Measurements from ENCODE around the gene PTPRK. TPM values are rescaled to one million over a fixed set of nuclear protein-coding genes. Genes with fewer than 3 reads are reported as not detected.

PTPRK gene
- total and polyA plus RNA-seq, 10 of the 15 experiments (the other 5 are each of a cell fraction or from before 2014, with no cell fraction given) = 0.23 to 1.9 (median 0.55) TPM

- Histone ChIP-seq H3K27ac (ENCODE audit: control insufficient read depth, insufficient read depth) (no peak overlapping the region), H3K27me3 (replicated peaks in 1 of 2; ENCODE audit: control insufficient read depth in 2 of 2, insufficient read depth in 2 of 2, low read length in 1 of 2) (no peaks in the 10 kb centered on the region), H3K9me3 (replicated peaks; ENCODE audit: control insufficient read depth, insufficient read depth, low read length) (no peaks in the 10 kb centered on the region), H2AFZ (ENCODE audit: control insufficient read depth, low read depth, low read length) (no peak overlapping the region), H3K9ac (ENCODE audit: control insufficient read depth, insufficient read depth, low read length) (no peak overlapping the region), H4K20me1 (ENCODE audit: control insufficient read depth, insufficient read depth) (no peaks in the 10 kb centered on the region), H3K79me2 (ENCODE audit: control insufficient read depth, insufficient read depth, low read length) (no peaks in the 10 kb centered on the region), H3K4me3 (no peak overlapping the region), H3K4me2 (ENCODE audit: control insufficient read depth, insufficient read depth) (no peak overlapping the region), H3K4me1 (ENCODE audit: control insufficient read depth, insufficient read depth, low read length) (no peaks in the 10 kb centered on the region), H3K36me3 (ENCODE audit: control insufficient read depth in 2 of 2, insufficient read depth in 2 of 2, low read length in 1 of 2) (no peaks in the 10 kb centered on the region)
- no TSS peak for BruUV-seq (replicated peaks)
- DNase-seq (ENCODE audit: low read depth, low spot score) (no peak), ATAC-seq (no peak), FAIRE-seq (no peak)
- intact Hi-C loops (cut with micrococcal nuclease; ENCODE audit: unreplicated experiment) (no loop called here), in situ Hi-C loops (cut with MboI) (no loop called here)
- SMC1A ChIA-PET (ENCODE audit: uncharacterized antibody, unreplicated experiment) = interaction anchor here (1.0 kb wide), 1 partner anchor 31 kb away, joined by 3 read pairs; no protein-coding TSS in a partner anchor
- 35% methylated on average over 7 of the region's 7 CpGs for WGBS (ENCODE audit: insufficient coverage, insufficient replicate concordance, low lambda C conversion rate, missing lambda C conversion rate)
- RAD21 ChIA-PET (ENCODE audit: unreplicated experiment) = no interaction called here
- POLR2A ChIA-PET = no interaction called here
- CTCF ChIA-PET = no interaction called here
- TF ChIP-seq CHD1 (IDR thresholded peaks at IDR 0.05; ENCODE audit: low read depth, low read length) (no peak), CBX3 (IDR thresholded peaks at IDR 0.05; ENCODE audit: borderline replicate concordance, low read depth) (no peak), SIN3A (IDR thresholded peaks at IDR 0.05; ENCODE audit: low read depth, low read length) (no peak), NR2F1 (conservative IDR thresholded peaks at IDR 0.05) (no peak), LARP7 (IDR thresholded peaks at IDR 0.05) (no peak), MYC (IDR thresholded peaks at IDR 0.05; ENCODE audit: insufficient read depth, insufficient read length, insufficient replicate concordance, low read length, severe bottlenecking) (no peak), E2F8 (IDR thresholded peaks at IDR 0.05; ENCODE audit: low read depth, partially characterized antibody) (no peak), ZNF622 (IDR thresholded peaks at IDR 0.05) (no peak), BHLHE40 (IDR thresholded peaks at IDR 0.05; ENCODE audit: borderline replicate concordance in 1 of 2, low read depth in 2 of 2, low read length in 1 of 2) (no peak), POLR2AphosphoS5 (IDR thresholded peaks at IDR 0.05; ENCODE audit: low read length) (no peak), MEF2A (IDR thresholded peaks at IDR 0.05; ENCODE audit: insufficient read depth, low read depth, low read length) (no peak), HDAC6 (IDR thresholded peaks at IDR 0.05; ENCODE audit: unreplicated experiment) (no peak), ZBTB11 (CRISPR knock-in tag; IDR thresholded peaks at IDR 0.05) (no peak), NKRF (conservative IDR thresholded peaks at IDR 0.05) (no peak), BMI1 (IDR thresholded peaks at IDR 0.05; ENCODE audit: borderline replicate concordance) (no peak)
These were observed 483.4 kb downstream of the PTPRK start for GRCh38 chr6:128036808-128037570.

Data from GM12878 (cell line).